GM21423 (cell line): ENCODE results near the gene LMO4.

ENCODE experiments used
- ATAC-seq: cut with Tn5 transposase; IDR thresholded peaks from one replicate; pipeline ENCODE4 v1.9.1; 2021; ENCODE audit warnings: mild to moderate bottlenecking, moderate library complexity; ENCODE audit not compliant: unreplicated experiment

Gene LMO4

DNA sequence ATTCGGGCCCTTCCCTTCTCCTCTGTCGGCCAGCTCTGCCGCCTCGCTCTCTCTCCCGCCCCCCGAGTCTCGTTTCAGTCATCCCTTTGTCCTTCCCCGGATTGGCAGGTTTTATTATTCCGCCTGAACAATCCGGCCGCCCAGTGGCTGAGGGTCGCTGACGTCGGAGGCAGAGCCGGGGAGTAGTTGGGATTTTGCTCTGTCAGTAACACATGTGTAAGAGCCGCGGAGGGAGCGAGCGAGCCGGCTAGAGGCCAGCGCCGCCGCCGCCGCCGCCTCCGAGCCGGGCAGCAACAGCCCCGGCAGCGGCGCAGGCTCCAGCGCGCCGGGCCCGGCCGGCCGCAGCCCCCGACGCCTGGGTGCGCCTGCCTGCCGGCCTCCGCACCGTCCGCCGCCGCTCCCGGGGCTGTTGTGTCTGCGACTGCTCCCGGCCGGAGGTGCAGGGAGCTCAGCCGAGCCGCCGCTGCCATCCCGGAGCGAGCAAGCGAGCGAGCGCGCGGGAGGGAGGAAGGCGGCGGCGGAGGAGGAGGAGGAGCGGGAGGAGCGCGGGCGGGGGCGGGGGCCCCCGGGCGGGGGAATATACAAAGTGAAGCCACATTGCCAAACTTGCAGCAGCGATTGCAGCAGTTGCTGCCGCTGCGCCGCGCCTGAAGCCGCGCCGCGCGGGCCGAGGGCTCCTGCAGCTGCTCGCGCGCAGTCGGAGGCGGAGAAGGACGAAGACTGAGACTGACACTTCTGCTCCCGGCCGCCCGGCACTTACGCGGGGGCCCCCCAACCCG lies at the start of gene LMO4:
TSS of gene LMO4 (plus strand) at position 609 of the 779 bp plus-strand sequence. CDS start 3,136 bp downstream, outside the sequence.
- ATAC-seq = peak; percentile 76

GRCh38 chr1:87279536-87279875 lies 49.2 kb upstream of the LMO4 start:
- ATAC-seq = no peak

DNA sequence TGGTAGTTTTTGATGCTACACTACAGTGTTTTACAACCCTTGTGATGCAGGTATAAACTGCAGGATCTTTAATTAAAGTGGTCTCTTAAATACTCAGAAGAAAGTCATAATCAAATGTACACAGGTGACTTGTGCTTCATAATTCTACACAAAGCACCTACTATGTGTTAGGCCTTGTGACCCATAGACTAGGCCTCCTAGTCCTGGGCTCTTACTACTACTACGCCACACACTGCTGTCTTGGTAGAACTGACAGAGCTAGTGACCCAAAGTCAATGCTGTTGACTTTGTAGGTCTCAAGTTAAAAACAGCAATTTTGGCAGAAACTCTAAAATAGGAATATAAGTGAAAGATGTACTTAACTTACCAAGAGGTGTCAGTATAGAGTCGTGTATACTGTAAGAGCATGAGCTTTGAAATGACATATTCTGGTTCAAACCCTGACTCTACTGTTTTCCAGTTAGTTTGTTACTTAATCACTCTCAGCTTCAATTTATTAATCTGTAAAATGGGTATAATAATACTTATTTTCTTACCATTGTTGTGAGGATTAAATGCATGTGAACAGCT lies 48.6 kb upstream of the LMO4 start:
- ATAC-seq = no peak

- ATAC-seq = no peak
These were observed 44.0 kb upstream of the LMO4 start for GRCh38 chr1:87284456-87285240.

DNA sequence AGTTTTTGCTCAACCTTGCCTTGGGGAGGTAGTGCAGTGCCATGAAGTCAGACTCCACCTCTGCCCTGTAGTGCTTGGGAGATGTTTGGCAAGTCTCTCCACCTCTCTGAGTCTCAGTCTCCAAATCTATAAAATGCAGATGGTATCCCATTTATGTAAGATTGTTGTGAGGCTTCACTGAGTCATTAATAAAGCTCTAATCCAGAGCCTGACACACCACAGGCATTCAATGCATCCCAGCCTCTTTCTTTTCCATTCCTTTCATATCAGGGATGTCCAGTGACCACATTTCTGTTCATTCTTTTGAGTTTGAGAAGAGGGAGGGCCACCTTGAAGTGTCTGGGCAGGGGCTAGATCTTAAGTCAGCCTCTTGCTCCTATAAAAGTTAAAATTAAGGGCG lies 37.6 kb upstream of the LMO4 start:
- ATAC-seq = no peak

GRCh38 chr1:87292684-87293493 lies 35.8 kb upstream of the LMO4 start:
- ATAC-seq = peak; percentile 59

- ATAC-seq = no peak
These were observed 34.0 kb upstream of the LMO4 start for GRCh38 chr1:87294633-87295032.

DNA sequence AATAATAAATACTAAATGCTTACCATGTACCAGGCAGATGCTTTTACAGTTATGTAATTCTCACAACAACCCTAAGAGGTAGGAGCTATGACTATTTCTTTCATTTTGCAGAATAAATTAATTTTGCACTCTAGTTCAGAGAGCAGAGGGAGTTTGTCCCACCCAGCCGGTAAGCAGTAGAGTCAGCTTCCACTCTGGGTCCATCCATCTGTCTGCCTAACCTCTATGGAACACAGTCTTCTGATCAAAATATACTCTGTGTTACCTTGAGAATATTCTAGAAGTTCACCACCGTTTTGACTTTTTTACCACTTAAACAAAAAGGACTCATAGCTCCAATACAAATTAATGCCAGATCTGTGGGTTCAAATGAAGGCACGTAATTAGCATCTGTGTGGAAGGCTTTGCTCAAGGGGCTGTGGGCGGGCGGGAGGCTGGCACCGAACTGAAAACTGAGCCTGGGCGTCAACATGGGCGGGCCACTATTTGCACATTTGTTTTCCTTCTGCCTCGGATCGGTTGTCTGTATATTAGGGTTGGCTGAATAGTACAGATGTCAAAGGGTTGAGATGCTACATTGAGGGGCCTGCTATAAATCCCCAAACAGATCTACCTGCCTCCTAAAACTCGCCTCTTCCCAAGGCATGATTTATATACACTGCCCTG lies 33.1 kb upstream of the LMO4 start:
- no peak for ATAC-seq

- no peak for ATAC-seq
These were observed 32.5 kb upstream of the LMO4 start for GRCh38 chr1:87296206-87296605.

- ATAC-seq = no peak
These were observed 29.0 kb upstream of the LMO4 start for GRCh38 chr1:87299661-87300060.

- no peak for ATAC-seq
These were observed 28.1 kb upstream of the LMO4 start for GRCh38 chr1:87300628-87301027.

DNA sequence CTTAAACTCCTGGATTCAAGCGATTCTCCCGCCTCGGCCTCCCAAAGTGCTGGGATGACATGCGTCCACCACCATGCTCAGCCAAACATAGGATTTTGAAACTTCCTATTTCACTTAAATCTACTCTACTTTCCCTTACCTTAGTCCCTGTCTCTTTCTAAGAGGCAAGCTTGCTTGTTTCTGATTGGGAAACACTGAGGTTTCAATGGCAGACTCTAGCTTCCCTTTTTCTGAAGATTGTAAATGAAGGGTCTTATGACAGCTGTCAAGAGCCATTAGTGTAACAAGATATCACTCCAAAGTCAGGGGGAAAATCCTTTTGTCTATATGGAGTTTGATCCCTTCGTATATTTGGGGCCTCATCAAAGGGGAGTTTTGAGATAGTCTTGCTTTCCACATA lies 23.5 kb upstream of the LMO4 start:
- no peak for ATAC-seq

- no peak for ATAC-seq
These were observed 22.9 kb upstream of the LMO4 start for GRCh38 chr1:87305762-87306161.

GRCh38 chr1:87307306-87307705 lies 21.4 kb upstream of the LMO4 start:
- ATAC-seq = no peak

DNA sequence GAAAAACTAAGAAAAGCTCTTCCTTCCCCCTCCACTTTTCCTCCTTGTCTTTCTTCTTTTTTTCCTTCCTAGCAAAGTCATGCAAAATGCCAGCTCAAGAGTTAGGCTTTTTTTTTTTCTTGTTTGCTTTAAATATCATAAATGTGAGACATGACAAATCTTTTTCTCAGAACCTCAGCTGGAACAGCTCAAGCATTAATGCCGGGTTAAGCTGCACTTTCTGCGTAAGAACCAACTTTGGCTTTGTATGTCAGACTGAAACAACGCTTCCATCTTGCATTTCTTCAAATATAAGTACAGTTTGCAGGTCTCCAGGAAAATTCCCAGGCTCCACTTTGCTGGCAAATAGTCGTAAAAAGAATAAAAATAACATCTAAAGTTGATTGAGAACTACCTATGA lies 20.7 kb upstream of the LMO4 start:
- no peak for ATAC-seq

GRCh38 chr1:87314091-87314490 lies 14.6 kb upstream of the LMO4 start:
- ATAC-seq = no peak

- no peak for ATAC-seq
These were observed 10.5 kb upstream of the LMO4 start for GRCh38 chr1:87318056-87318650.

GRCh38 chr1:87318806-87319205 lies 9.9 kb upstream of the LMO4 start:
- ATAC-seq = no peak

DNA sequence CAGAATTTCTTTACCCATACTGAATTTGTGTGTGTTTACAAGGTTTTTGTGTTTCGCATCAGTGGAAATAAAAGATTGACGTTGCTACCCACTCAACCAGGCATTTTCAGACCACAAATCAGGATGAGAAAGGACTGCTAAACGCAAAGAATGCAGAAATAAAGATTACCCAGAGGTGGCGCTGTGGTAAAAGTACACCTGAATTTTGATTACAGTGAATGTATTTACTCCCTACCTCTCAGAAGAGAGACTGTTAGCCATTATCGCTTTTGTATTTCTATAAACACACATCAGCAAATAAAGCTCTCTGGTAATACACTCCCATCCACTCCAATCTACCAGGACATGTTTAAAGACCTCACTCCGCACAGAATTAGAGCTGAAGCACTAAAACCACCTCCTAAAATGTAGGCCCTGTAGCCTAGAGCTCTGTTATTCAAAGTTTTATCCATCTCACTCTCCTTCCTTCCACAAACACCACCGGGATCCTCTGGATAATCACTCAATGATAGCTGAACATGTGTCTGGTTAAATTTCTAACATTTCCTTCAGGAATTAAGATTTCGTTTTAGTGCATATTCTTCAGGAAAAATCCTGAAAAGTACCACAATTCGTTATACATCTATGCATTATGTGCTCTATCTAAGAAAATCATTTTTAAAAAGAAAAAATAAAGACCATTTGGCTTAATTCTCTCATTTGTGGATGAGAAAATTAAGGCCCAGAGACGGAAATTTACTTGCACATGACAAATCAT lies 2.5 kb upstream of the LMO4 start:
- no peak for ATAC-seq
